Measurements from ENCODE around the gene POLE.

The POLE gene

GRCh38 chr12:132575661-132576060 lies 111.5 kb downstream of the POLE start:
- Histone ChIP-seq H3K9me3 (ENCODE audit: control insufficient read depth, low read length) (no peaks in the 10 kb centered on the region), H3K4me3 (ENCODE audit: insufficient read depth, low read depth, low read length, poor library complexity, severe bottlenecking) (no peak overlapping the region), H3K27ac (ENCODE audit: insufficient read depth, low read length, poor library complexity, severe bottlenecking) (no peak overlapping the region), H3K4me1 (ENCODE audit: control insufficient read depth, insufficient read depth, low read length, poor library complexity, severe bottlenecking) (no peaks in the 10 kb centered on the region), H3K36me3 (ENCODE audit: control insufficient read depth, insufficient read depth, low read length) (peaks cover 33% of the 10 kb centered on the region), H3K27me3 (replicated peaks; ENCODE audit: control insufficient read depth, insufficient read depth, low read length, poor library complexity, severe bottlenecking) (no peaks in the 10 kb centered on the region)
- no peak for DNase-seq

DNA sequence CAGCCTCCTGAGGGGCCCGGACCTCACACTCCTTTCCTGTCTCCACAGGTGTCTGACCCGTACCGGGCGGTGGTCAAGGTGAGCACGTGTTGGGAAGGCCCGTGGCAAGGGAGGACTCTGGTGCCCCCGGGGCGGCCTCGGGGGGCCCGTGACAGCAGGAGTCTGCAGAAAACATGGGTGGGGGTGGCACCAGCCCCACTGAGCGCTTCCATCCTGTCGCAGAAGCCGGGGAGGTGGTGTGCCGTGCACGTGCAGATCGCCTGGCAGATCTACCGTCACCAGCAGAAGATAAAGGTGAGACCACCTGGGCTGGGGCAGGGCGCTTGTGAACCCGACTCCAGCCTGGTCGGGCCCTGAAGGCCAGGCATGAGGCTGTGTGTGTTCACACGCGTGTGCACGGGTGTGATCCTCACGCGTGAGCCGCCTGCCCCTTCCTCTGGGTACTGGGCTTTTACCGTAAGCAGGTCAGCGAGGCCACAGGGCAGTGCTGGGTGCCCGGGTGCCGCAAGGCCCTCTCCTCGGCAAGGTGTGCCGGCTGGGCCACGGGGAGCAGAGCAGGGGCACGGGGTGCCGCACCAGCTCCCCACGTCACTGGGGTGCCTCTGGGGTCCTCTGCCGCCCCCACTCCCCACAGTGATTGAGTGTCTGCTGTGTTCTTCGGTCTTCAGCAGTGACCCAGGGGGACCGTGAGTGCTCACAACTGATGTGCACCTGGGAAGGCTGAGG lies 112.7 kb downstream of the POLE start:
- H3K4me3 ChIP-seq (ENCODE audit: insufficient read depth, low read depth, low read length, poor library complexity, severe bottlenecking), result no peak overlapping the region
- peaks cover 36% of the 10 kb centered on the region for H3K36me3 ChIP-seq (ENCODE audit: control insufficient read depth, insufficient read depth, low read length)
- H3K27me3 ChIP-seq (replicated peaks; ENCODE audit: control insufficient read depth, insufficient read depth, low read length, poor library complexity, severe bottlenecking), result no peaks in the 10 kb centered on the region
- H3K9me3 ChIP-seq (ENCODE audit: control insufficient read depth, low read length), result no peaks in the 10 kb centered on the region
- no peak for DNase-seq
- H3K4me1 ChIP-seq (ENCODE audit: control insufficient read depth, insufficient read depth, low read length, poor library complexity, severe bottlenecking), result no peaks in the 10 kb centered on the region
- H3K27ac ChIP-seq (ENCODE audit: insufficient read depth, low read length, poor library complexity, severe bottlenecking), result no peak overlapping the region
